Measurements from ENCODE around the gene SLX4IP.

SLX4IP gene

GRCh38 chr20:10496465-10496864 lies 61.4 kb downstream of the SLX4IP start:
- DNase-seq (ENCODE audit: low read depth in 2 of 2), result no peak

- no peak for DNase-seq (ENCODE audit: low read depth in 2 of 2)
These were observed 62.2 kb downstream of the SLX4IP start for GRCh38 chr20:10497283-10497682.

- no peak for DNase-seq (ENCODE audit: low read depth in 2 of 2)
These were observed 62.7 kb downstream of the SLX4IP start for GRCh38 chr20:10497791-10498190.

- DNase-seq (ENCODE audit: low read depth in 2 of 2), result no peak
These were observed 63.1 kb downstream of the SLX4IP start for GRCh38 chr20:10498200-10498599.

- DNase-seq (ENCODE audit: low read depth in 2 of 2), result no peak
These were observed 66.3 kb downstream of the SLX4IP start for GRCh38 chr20:10501402-10501801.

GRCh38 chr20:10502098-10502526 lies 67.0 kb downstream of the SLX4IP start:
- no peak for DNase-seq (ENCODE audit: low read depth in 2 of 2)

- no peak for DNase-seq (ENCODE audit: low read depth in 2 of 2)
These were observed 69.5 kb downstream of the SLX4IP start for GRCh38 chr20:10504608-10504993.

- no peak for DNase-seq (ENCODE audit: low read depth in 2 of 2)
These were observed 70.1 kb downstream of the SLX4IP start for GRCh38 chr20:10504994-10505730.

GRCh38 chr20:10505827-10506226 lies 70.7 kb downstream of the SLX4IP start:
- no peak for DNase-seq (ENCODE audit: low read depth in 2 of 2)

GRCh38 chr20:10507052-10507451 lies 71.9 kb downstream of the SLX4IP start:
- DNase-seq (ENCODE audit: low read depth in 2 of 2), result no peak

- no peak for DNase-seq (ENCODE audit: low read depth in 2 of 2)
These were observed 73.0 kb downstream of the SLX4IP start for GRCh38 chr20:10508060-10508459.

- DNase-seq (ENCODE audit: low read depth in 2 of 2), result no peak
These were observed 73.6 kb downstream of the SLX4IP start for GRCh38 chr20:10508468-10509251.

GRCh38 chr20:10509376-10509775 lies 74.3 kb downstream of the SLX4IP start:
- DNase-seq (ENCODE audit: low read depth in 2 of 2), result no peak

GRCh38 chr20:10510216-10510615 lies 75.1 kb downstream of the SLX4IP start:
- DNase-seq (ENCODE audit: low read depth in 2 of 2), result no peak

- no peak for DNase-seq (ENCODE audit: low read depth in 2 of 2)
These were observed 76.0 kb downstream of the SLX4IP start for GRCh38 chr20:10511170-10511508.

- peak; percentile 58 to 63 for DNase-seq (ENCODE audit: low read depth in 2 of 2)
These were observed 76.6 kb downstream of the SLX4IP start for GRCh38 chr20:10511509-10512251.

GRCh38 chr20:10513061-10513460 lies 78.0 kb downstream of the SLX4IP start:
- DNase-seq (ENCODE audit: low read depth in 2 of 2), result no peak

GRCh38 chr20:10513931-10514575 lies 78.9 kb downstream of the SLX4IP start:
- DNase-seq (ENCODE audit: low read depth in 2 of 2), result no peak

GRCh38 chr20:10516529-10516928 lies 81.4 kb downstream of the SLX4IP start:
- DNase-seq (ENCODE audit: low read depth in 2 of 2), result no peak

- DNase-seq (ENCODE audit: low read depth in 2 of 2), result no peak
These were observed 84.4 kb downstream of the SLX4IP start for GRCh38 chr20:10519361-10520046.

GRCh38 chr20:10520528-10520927 lies 85.4 kb downstream of the SLX4IP start:
- no peak for DNase-seq (ENCODE audit: low read depth in 2 of 2)

All from stimulated activated CD8-positive, alpha-beta memory T cell treated with anti-CD3 and anti-CD28 coated beads, Interleukin-15, amount 100 ng/mL, for 4 hours (primary cell).